SK-N-SH (cell line): ENCODE data around the gene LY6G5C. TPM values are rescaled to one million over a fixed set of nuclear protein-coding genes. Genes with fewer than 3 reads are reported as not detected.

ENCODE experiments used
- CTCF ChIA-PET: fragments of 300-600, 350-600 bp; formaldehyde crosslinking; extraction: SDS; loops from one replicate; lab custom pipeline; 2021; lab: Yijun Ruan, JAX
- POLR2A ChIA-PET: fragments of 350-600 bp; sonication (Branson Sonifier 250); formaldehyde crosslinking; extraction: SDS; loops from one replicate; lab custom pipeline; 2020; ENCODE audit warnings: antibody characterized with exemption, inconsistent platforms; lab: Yijun Ruan, JAX
- DNase-seq: peaks from one replicate; pipeline ENCODE4 v3.0.0; 2012
- H2AFZ ChIP-seq: fragments of 200-600 bp; sonication (generic); 2 replicates; pipeline ENCODE4 v1.8.1; 2016; ENCODE audit warnings: antibody characterized with exemption, mild to moderate bottlenecking, low read depth
- H3F3A ChIP-seq: fragments of 200-600 bp; sonication (generic); replicated peaks from 2 replicates; pipeline ENCODE3; 2016; ENCODE audit warnings: antibody characterized with exemption, mild to moderate bottlenecking; ENCODE audit not compliant: insufficient read depth
- H3K27ac ChIP-seq, 2 experiments: fragments of 200-500 bp in 1 of 2; fragments of 200-600 bp in 1 of 2; sonication (Bioruptor generic) in 1 of 2; sonication (generic), shearing (Covaris generic) in 1 of 2; 2 replicates each; pipeline versions ENCODE4 v1.5.1 to v1.6.1; 2014 to 2016; ENCODE audit warnings: low read depth in 2 of 2, inconsistent platforms in 1 of 2, low read length in 1 of 2, mild to moderate bottlenecking in 1 of 2, mixed read lengths in 1 of 2
- H3K27me3 ChIP-seq: fragments of 200-600 bp; sonication (generic), shearing (Covaris generic); 2 replicates; pipeline ENCODE4 v1.6.1; 2016; ENCODE audit warnings: mixed run types; ENCODE audit not compliant: insufficient read depth
- H3K36me3 ChIP-seq, 2 experiments: fragments of 200-500 bp in 1 of 2; fragments of 200-600 bp in 1 of 2; sonication (Bioruptor generic) in 1 of 2; sonication (generic) in 1 of 2; replicated peaks in 1 of 2; 2 replicates each; pipeline versions ENCODE3 to v1.5.1; 2014 to 2016; ENCODE audit warnings: low read length in 1 of 2, mild to moderate bottlenecking in 1 of 2; ENCODE audit not compliant: insufficient read depth in 2 of 2, control insufficient read depth in 1 of 2
- H3K4me1 ChIP-seq, 2 experiments: fragments of 200-500 bp in 1 of 2; fragments of 200-600 bp in 1 of 2; sonication (Bioruptor generic) in 1 of 2; sonication (generic), shearing (Covaris generic) in 1 of 2; 2 replicates each; pipeline versions ENCODE4 v1.5.1 to v1.6.1; 2014 to 2016; ENCODE audit warnings: low read depth in 1 of 2, low read length in 1 of 2, mixed run types in 1 of 2; ENCODE audit not compliant: insufficient read depth in 2 of 2, control insufficient read depth in 1 of 2
- H3K4me2 ChIP-seq: fragments of 200-600 bp; sonication (generic), shearing (Covaris generic); 2 replicates; pipeline ENCODE4 v1.6.1; 2017; ENCODE audit warnings: mixed run types
- H3K4me3 ChIP-seq, 2 experiments: fragments of 200-500 bp in 1 of 2; fragments of 200-600 bp in 1 of 2; sonication (Bioruptor generic) in 1 of 2; sonication (generic), shearing (Covaris generic) in 1 of 2; 2 replicates each; pipeline versions ENCODE4 v1.5.1 to v1.8.1; 2014 to 2016; ENCODE audit warnings: low read depth in 2 of 2, inconsistent platforms in 1 of 2, low read length in 1 of 2, mild to moderate bottlenecking in 1 of 2, mixed read lengths in 1 of 2, moderate library complexity in 1 of 2
- H3K79me2 ChIP-seq: fragments of 200-600 bp; sonication (generic); 2 replicates; pipeline ENCODE4 v1.8.1; 2017; ENCODE audit warnings: mild to moderate bottlenecking; ENCODE audit not compliant: insufficient read depth
- H3K9ac ChIP-seq: fragments of 200-600 bp; sonication (generic); 2 replicates; pipeline ENCODE4 v1.6.1; 2017; ENCODE audit warnings: mixed run types
- H3K9me2 ChIP-seq: fragments of 200-600 bp; sonication (generic); 2 replicates; pipeline ENCODE4 v1.6.1; 2017; ENCODE audit warnings: mixed run types
- H3K9me3 ChIP-seq: fragments of 200-600 bp; sonication (generic); 2 replicates; pipeline ENCODE4 v1.6.1; 2017; ENCODE audit warnings: mixed run types, mild to moderate bottlenecking, moderate library complexity
- H4K20me1 ChIP-seq: fragments of 200-600 bp; sonication (generic); 2 replicates; pipeline ENCODE4 v1.6.1; 2017; ENCODE audit warnings: mild to moderate bottlenecking, mixed run types; ENCODE audit not compliant: insufficient read depth
- CHD2 ChIP-seq: fragments of 150-350 bp; IDR thresholded peaks from 2 replicates; pipeline ENCODE4 v1.6.1; 2018; ENCODE audit warnings: low read length; ENCODE audit not compliant: partially characterized antibody
- EP300 ChIP-seq, 2 experiments: IDR thresholded peaks; 2 replicates each; pipeline versions ENCODE4 v1.4.0 to v1.6.1; 2012; ENCODE audit warnings: borderline replicate concordance in 1 of 2, low read depth in 1 of 2, low read length in 1 of 2
- EZH2phosphoT487 ChIP-seq: fragments of 200-600 bp; sonication (generic); IDR thresholded peaks from 2 replicates; pipeline ENCODE4 v1.6.1; 2017; ENCODE audit warnings: low read depth, mixed run types, mild to moderate bottlenecking, antibody characterized with exemption, moderate library complexity, borderline replicate concordance
- FOSL2 ChIP-seq: IDR thresholded peaks from 2 replicates; pipeline ENCODE4 v1.4.0; 2012; ENCODE audit warnings: low read depth, mild to moderate bottlenecking, moderate library complexity, borderline replicate concordance
- FOXJ3 ChIP-seq: sonication (generic); formaldehyde crosslinking; IDR thresholded peaks from 2 replicates; pipeline ENCODE4 v1.5.1; 2020; ENCODE audit warnings: mild to moderate bottlenecking, missing genetic modification reagents
- FOXM1 ChIP-seq: IDR thresholded peaks from 2 replicates; pipeline ENCODE4 v1.4.0; 2012; ENCODE audit warnings: low read depth, mild to moderate bottlenecking
- IRF3 ChIP-seq: fragments of 150-350 bp; IDR thresholded peaks from 2 replicates; pipeline ENCODE4 v1.6.1; 2016; ENCODE audit warnings: mild to moderate bottlenecking, low read depth, low read length
- MXI1 ChIP-seq: IDR thresholded peaks from 2 replicates; pipeline ENCODE4 v1.6.1; 2012; ENCODE audit warnings: mild to moderate bottlenecking, low read depth, low read length, improper control_type of control experiment
- NFIC ChIP-seq: IDR thresholded peaks from 2 replicates; pipeline ENCODE4 v1.4.0; 2012; ENCODE audit warnings: borderline replicate concordance
- RXRA ChIP-seq: IDR thresholded peaks from 2 replicates; pipeline ENCODE4 v1.4.0; 2012; ENCODE audit warnings: low read depth, mild to moderate bottlenecking, borderline replicate concordance
- SIN3A ChIP-seq: IDR thresholded peaks from 2 replicates; pipeline ENCODE4 v1.6.1; 2012; ENCODE audit warnings: low read depth, mild to moderate bottlenecking, low read length, moderate library complexity, borderline replicate concordance
- TAF1 ChIP-seq: IDR thresholded peaks from 2 replicates; pipeline ENCODE4 v1.6.1; 2012; ENCODE audit warnings: low read depth, mild to moderate bottlenecking, low read length, moderate library complexity, borderline replicate concordance
- TCF12 ChIP-seq: IDR thresholded peaks from 2 replicates; pipeline ENCODE4 v1.4.0; 2012
- WGBS: methylation state at CpG from one replicate; pipeline ENCODE4 v1.1.6; 2017; ENCODE audit warnings: low lambda C conversion rate; 5-methylcytosine and 5-hydroxymethylcytosine counted together
- polyA plus RNA-seq, 3 experiments: library from polyadenylated mRNA; depleted of rRNA; stranded (reverse); fragments of >200 nt; gene quantifications; 2 replicates each; pipeline ENCODE4 v1.2.3, GENCODE V29; 2012
- TF ChIP-seq, protein P1 (sequence below): IDR thresholded peaks from 2 replicates; pipeline ENCODE4 v1.4.0; 2012; ENCODE audit warnings: low read depth

LY6G5C gene
- polyA plus RNA-seq, 1 of the 3 experiments (the other 2 are of a cell fraction) = 1.1 TPM

- H3K36me3 ChIP-seq = peaks cover 16 to 19% of the 10 kb centered on the region in 2 experiments
- no peak for DNase-seq
- no peak overlapping the region for H3K9ac ChIP-seq
- peaks cover 81% of the 10 kb centered on the region for H3K79me2 ChIP-seq
- no peak overlapping the region for H3K4me3 ChIP-seq
- H3K9me3 ChIP-seq = no peaks in the 10 kb centered on the region
- H2AFZ ChIP-seq = no peak overlapping the region
- H4K20me1 ChIP-seq = peaks cover 8% of the 10 kb centered on the region; the same call in 1 of the 2 replicates
- 96% methylated on average over 12 of the region's 12 CpGs for WGBS
- TF ChIP-seq, protein P1, sequence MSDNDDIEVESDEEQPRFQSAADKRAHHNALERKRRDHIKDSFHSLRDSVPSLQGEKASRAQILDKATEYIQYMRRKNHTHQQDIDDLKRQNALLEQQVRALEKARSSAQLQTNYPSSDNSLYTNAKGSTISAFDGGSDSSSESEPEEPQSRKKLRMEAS = no peak
- TF ChIP-seq TAF1 = no peak
- TF ChIP-seq CHD2 = no peak
- no peak for TF ChIP-seq SIN3A
- TF ChIP-seq RXRA = no peak
- no peak for TF ChIP-seq MXI1
- no peak for TF ChIP-seq EP300 (IDR thresholded peaks at IDR 0.05; ENCODE audit: borderline replicate concordance in 1 of 2, low read depth in 1 of 2, low read length in 1 of 2)
- TF ChIP-seq NFIC = no peak
- TF ChIP-seq FOSL2 = no peak
- TF ChIP-seq, all 33 proteins: peak for 0
- Histone ChIP-seq H3K4me2 (no peak overlapping the region), H3F3A (peaks cover 27% of the 10 kb centered on the region), H3K27me3 (no peaks in the 10 kb centered on the region), H3K4me1 (peaks cover 27 to 41% of the 10 kb centered on the region in 2 experiments; a peak in 3 of 4 replicates), H3K9me2 (no peaks in the 10 kb centered on the region), H3K27ac (no peak overlapping the region)
- CTCF ChIA-PET = interaction anchor here (0.8 to 2.0 kb wide), 2 partner anchors 10 to 202 kb away, joined by 3 to 9 read pairs; partner anchors contain the start of gene BAG6
- POLR2A ChIA-PET = interaction anchor here (2.3 kb wide), 1 partner anchor 10 kb away, joined by 16 read pairs; the partner anchor contains the start of gene BAG6
Measured at GRCh38 chr6:31662124-31662723, 18.6 kb downstream of the LY6G5C start.

GRCh38 chr6:31661262-31662123, 19.4 kb downstream of the LY6G5C start:
- Histone ChIP-seq H3K4me3 (peak overlapping the region in 1 of 2 experiments; percentile 85; a peak in 2 of 4 replicates), H2AFZ (no peak overlapping the region), H3K9ac (peak overlapping the region; percentile 86; the same call in 1 of the 2 replicates), H4K20me1 (peaks cover 8% of the 10 kb centered on the region; the same call in 1 of the 2 replicates), H3K4me2 (peak overlapping the region; percentile 97), H3K36me3 (peaks cover 14 to 15% of the 10 kb centered on the region in 2 experiments), H3K27ac (peak overlapping the region; percentile 67 to 82; a peak in 3 of 4 replicates), H3K4me1 (peaks cover 22 to 35% of the 10 kb centered on the region in 2 experiments; a peak in 2 of 4 replicates), H3K9me2 (no peaks in the 10 kb centered on the region), H3K79me2 (peaks cover 78% of the 10 kb centered on the region), H3K9me3 (no peaks in the 10 kb centered on the region), H3K27me3 (no peaks in the 10 kb centered on the region), H3F3A (peaks cover 27% of the 10 kb centered on the region)
- ChIA-PET POLR2A (interaction anchor here (0.5 to 2.3 kb wide), 7 partner anchors 10 to 174 kb away, joined by 3 to 16 read pairs (median 4); partner anchors contain the start of genes ABHD16A and BAG6), CTCF (interaction anchor here (0.8 to 2.0 kb wide), 5 partner anchors 10 to 202 kb away, joined by 3 to 9 read pairs (median 6); partner anchors contain the start of gene BAG6)
- TF ChIP-seq EZH2phosphoT487 (no peak), FOXM1 (no peak), TCF12 (no peak), FOXJ3 (no peak), IRF3 (no peak)
- no peak for DNase-seq
- 86% methylated on average over 12 of the region's 12 CpGs for WGBS
